Muscle of back (tissue), 11 donors: ENCODE measurements around the gene VPS39. TPM values are rescaled to one million over a fixed set of nuclear protein-coding genes. Genes with fewer than 3 reads are reported as not detected.
A peak's percentile ranks its signal among the peaks of the same experiment; 100 is the strongest.

Source experiments
- DNase-seq, 3 donors: peaks; one replicate each; pipeline versions ENCODE4 v3.0.0 to v3.0.0-alpha.2; 2013
- polyA plus RNA-seq, 10 donors: library from polyadenylated mRNA; unstranded; fragments of 120-200 nt; gene quantifications; one replicate each; pipeline ENCODE4 v1.2.1, GENCODE V29; 2013; ENCODE audit not compliant: insufficient read length in 10 of 10

Gene VPS39
- polyA plus RNA-seq, 10 donors = 32.8 to 56.7 (median 44.9) TPM

DNA sequence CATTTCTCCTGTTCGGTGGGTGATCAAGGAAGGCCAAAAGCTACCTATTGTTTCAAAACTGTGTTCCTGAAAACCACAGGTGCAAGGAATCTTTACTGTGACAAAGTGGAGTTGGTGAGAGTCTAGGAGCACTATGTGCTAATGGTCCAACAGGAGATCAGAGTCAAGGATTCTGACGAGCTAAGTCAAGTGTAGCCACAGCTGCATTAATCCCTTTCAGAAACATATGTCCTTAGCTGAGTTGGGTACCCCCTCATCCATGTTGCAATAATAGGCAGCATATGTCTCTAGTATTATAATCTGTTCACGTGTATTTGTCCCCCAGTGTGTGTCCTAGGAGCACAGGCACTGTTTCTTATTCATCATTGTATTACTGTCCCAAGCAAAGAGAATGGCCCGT lies 1.7 kb downstream of the VPS39 start:
- DNase-seq = no peak

DNA sequence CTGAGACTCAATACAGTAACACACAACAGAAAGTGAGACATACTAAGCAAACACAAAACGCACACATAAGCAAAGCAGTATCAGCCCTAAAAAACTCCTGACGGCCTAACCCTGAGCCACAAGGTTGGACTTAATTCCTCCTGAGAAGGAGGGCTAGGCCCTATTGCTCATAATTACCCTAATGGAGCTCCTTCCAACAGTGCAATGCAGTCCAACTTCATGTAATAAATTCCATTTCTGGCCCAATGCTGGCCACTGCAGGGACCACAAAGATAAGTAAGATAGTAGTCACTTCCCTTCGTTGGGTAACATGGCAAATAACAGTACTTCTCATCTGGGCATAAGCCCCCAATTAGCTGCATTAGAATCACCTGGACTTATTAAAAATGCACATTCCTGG lies 4.2 kb downstream of the VPS39 start:
- DNase-seq = no peak

DNA sequence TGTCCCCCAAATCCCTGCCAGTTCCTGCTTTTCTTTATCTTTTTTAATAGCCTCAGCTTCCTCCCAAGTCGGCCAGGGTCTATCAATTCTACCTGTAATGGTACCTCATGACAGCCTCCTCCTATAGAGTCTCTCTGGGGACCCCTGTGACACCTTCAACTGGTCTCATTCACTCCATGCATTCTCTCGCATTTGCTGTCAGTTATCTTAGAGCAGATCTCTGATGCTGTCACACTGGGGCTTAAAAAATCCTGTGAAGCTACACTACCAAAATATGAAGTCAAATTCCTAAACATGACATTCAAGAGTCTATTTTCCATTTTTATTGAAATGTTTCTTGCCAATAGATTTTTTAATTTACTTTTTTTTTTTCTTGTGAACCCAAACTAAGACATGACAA lies 5.5 kb downstream of the VPS39 start:
- DNase-seq = no peak

DNA sequence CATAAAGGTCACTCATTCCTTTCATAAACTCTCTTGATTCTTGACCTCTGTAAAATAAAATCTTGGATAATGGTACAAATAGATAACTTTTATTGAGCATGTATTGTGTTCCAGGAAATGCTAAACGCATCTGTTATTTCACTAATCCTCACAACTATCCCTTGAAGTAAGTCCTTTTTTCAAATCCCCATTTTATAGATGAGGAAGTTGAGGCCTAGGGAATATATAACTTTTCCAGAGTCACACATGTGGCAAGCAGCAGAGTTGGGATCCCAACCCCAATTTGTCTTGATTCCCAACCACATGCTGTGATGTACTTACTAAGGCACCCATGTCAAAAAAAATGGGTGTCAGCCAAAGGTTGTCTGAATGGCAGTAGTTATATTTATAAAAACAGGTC lies 6.3 kb downstream of the VPS39 start:
- DNase-seq = no peak

DNA sequence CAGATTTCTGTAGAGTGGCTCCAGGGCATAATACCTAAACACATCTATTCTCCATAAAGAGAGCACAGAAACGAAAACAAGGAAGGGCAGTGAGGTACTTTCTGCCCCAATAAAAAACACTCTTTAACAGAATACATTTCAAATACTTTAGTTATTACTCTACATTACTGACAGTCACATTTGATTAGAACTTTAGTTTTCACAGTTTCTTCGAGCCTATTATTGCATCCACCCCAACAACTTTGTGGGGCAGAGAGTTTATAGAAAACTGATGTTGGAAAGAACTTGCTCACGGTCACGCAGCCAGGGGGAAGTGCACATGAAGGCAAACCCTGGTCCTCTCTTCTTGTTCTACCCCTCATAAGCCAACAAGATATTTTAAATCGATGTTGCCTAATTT lies 9.0 kb downstream of the VPS39 start:
- DNase-seq = no peak

DNA sequence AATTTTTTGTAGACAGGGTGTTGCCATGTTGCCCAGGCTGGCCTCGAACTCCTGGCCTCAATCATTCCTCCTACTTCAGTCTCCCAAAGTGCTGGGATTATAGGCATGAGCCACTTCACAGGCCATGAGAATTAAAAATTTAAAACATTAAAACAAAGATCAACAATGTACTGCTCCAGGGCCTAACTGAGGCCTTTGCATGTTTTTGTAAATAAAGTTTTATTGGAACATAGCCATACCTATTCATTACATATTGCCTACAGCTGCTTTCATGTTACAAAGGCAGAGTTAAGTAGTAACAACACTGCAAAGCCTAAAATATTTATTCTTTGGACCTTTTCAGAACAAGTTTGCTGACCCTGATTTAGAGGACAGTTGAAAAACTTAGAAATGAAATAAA lies 9.6 kb downstream of the VPS39 start:
- no peak for DNase-seq

DNA sequence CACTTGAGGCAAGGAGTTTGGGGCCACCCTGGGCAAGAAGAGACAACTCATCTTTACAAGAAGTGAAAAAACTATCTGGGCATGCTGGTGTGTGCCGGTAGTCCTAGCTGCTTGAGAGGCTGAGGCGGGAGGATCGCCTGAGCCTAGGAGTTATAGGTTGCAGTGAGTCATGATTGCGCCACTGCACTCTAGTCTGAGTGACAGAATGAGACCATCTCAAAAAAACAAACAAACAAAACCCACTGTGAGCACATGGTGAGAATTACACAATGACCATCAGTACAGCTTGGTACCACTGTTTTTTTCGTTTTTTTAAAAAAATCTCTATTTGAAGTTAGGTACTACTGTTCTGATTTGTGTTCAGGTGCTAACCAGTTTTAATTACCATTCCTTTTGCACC lies 13.6 kb downstream of the VPS39 start:
- DNase-seq = no peak

DNA sequence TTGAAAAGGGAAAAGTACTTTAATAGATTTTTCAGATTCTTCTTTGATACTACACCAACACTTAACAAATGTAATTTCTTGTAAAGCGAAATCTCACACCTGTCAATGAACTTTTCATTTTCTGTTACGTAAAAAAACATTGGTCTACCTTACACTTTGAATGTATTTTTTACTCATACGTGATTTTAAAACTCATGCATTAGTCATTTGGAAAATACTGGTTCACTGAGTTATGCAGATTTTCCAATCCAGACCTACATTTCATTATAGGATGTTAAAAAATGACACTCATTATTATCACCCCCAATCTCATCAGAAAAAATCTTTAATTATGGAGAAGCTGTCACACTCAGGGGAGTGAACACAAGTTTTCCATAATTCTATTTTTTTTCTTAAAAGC lies 14.7 kb downstream of the VPS39 start:
- DNase-seq = no peak

DNA sequence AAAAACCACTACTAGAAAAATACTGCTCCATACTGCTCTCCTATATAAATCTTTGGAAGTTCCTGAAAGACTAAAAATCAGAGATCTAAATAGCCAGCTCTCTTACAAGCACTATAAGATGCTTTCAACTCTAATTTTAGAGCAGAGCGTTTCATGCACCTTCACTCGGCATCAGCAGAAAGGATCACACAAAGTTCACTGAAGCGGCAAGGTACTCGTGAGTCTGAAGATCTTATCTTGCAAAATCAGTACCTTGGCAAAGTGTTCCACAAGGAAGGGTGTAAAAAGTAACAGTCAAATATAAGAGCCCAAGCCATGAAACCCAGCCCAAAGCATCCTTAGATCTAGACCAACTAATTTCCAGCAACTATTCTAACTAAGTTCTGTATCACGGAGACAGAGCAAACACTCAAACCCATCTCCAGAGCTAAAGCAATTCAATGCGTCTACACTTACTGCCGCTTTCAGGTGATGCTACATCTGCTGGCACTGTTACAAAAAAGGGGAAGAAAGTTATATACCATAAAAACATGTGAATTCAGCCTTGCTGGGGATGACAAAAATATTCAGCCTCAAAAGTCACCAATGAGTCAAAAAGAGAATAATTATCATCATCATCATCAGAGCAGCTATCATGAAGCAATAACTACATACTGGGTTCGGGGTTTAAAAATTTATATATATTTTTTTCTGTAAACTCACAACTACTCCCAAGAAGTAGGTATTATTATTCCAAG lies 16.3 kb downstream of the VPS39 start:
- no peak for DNase-seq

DNA sequence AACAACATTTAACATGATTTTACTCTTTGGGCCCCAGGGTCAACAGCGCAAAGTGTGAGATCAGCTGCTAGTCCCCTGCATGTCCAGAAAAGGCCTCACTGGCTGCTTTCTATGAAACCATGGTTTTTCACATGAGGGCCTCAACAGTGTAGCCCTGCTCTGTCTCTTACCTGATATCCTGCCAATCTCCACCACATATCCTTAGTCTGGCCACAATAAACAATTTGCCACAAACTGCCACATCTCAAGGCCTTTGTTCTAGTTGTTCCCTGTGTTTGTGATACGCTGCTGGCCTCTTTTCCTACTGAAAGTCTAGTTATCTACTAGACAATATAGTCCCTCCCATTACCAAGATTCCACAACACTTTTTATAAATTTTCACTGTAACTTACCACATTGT lies 17.7 kb downstream of the VPS39 start:
- DNase-seq = no peak

DNA sequence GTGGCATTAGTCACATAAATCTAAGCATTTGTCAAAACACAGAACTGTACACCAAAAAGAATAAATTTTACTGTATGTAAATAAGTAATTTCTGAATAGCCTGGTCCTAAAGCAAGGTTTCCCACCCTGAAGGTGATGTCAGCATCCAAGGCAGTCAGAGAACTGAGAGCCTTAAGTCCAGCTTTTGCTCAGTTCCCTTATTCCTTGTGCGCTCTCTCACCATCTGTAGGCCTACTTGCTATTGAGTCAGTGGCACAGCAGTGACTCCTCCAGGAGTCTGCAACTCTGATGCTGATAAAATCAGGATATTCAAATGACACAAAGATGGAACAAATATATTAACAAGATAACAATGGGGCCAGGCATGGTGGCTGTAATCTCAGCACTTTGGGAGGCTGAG lies 22.3 kb downstream of the VPS39 start:
- DNase-seq = no peak

DNA sequence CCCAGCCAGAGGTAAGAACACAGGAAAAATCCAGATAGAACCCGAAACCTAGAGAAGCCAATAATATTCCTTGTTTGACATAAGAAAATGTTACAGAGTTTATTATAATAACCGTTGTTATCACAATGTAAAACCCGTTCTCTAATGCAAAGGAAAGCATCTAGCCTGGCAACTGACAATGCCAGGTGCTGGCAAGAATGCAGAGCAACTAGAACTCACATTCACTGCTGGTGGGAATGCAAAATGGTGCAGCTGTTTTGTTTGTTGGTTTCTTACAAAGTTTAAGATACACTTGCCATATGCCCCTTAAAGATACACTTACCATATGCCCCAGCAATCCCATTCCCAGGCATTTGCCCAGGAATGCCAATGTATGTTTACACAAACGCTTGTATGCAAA lies 23.4 kb downstream of the VPS39 start:
- peak in 2 of 3 donors; percentile 6 to 12 for DNase-seq

DNA sequence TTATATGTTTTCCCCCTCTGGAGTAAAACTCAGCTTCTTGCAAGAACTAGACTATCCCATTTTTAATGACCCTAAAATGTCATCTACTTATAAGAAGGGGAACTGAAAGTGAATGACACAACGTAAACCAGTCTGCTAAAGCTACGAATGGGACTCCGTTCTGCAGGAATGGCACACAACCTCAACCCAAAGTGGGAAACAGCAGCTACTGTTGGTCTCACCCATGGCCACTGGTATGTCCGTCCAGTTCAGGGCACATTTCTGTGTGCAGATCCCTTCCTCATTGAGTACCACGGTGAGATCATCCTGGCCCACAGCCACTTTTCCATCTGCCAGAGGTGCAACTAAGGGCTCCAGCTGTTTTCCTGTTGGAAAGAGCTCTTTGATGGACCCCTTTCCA lies 23.8 kb downstream of the VPS39 start:
- peak in 1 of 3 donors; percentile 17 for DNase-seq

DNA sequence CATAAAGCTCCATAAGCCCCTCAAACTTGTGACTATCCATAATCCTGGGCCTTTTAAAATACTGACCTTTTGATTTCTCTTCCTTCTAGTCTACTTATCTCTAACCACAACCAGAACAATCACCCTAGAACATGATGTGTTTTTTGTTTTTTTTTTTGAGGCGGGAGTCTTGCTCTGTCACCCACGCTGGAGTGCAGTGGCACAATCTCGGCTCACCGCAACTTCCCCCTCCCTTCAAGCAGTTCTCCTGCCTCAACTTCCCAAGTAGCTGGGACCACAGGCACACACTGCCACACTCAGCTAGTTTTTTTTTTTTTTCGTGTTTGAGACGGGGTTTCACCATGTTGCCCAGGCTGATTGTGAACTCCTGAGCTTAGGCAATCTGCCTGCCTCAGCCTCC lies 25.1 kb downstream of the VPS39 start:
- no peak for DNase-seq

DNA sequence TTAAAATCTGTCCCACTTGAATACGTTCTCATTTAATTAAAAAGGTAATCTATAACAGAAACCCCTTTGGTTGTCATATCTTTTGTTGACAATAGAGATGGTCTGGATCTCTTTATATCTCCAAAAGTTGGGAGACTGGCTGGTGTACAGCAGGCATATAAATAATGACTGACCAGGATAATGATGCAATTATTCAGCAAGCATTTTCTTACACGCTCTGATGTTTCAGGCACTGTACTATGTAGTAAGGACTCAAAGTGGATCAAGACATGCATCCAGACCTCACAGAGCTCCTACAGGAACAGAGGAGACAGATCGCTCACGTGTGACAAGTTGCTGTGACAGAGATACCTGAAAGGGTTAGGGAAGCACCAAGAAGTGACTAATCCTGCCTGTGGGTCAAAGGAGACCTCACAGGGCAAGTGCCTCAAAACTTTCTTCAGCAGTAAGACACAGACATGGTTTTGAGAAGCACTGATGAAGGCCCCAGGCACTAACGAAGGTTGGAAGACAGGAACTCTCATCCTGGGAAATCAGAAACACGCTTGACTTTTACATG lies 25.7 kb downstream of the VPS39 start:
- no peak for DNase-seq

DNA sequence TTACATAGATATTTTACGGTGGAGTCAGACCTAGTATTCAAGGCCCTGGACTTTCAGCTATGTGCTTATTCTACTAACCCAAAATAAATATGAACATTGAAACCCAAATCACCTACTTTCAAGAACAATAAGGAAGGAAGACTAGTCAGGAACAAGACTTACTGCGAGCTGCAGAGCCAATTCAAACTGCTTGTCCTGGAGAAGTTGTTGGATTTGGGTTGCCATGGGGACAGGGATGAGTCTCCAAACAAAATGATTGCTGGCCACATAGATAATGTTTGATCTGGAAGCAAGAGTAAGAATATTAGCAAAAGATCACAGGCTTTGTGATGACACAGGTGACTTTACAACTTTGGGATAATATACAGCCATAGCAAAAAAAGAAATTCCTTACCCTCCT lies 30.0 kb downstream of the VPS39 start:
- DNase-seq = no peak

DNA sequence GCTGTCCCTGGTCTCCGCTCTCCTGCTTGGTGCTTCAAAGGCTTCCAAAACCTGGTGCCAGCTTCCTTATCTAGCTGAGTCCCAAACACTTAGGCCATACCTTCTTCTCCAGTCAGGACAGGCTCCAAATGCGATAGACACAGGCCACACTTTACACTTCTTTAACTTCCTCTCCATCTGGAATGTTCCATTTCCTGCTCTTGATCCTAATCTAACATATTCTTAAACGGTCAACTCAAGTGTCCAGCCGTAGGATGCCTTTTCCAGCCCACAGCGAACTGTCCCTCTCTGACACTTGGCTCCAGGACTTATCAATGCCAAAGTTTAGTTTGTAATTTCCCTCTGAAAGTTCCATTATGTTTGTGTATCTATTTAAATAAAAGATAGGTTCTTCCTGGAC lies 32.4 kb downstream of the VPS39 start:
- DNase-seq = no peak

DNA sequence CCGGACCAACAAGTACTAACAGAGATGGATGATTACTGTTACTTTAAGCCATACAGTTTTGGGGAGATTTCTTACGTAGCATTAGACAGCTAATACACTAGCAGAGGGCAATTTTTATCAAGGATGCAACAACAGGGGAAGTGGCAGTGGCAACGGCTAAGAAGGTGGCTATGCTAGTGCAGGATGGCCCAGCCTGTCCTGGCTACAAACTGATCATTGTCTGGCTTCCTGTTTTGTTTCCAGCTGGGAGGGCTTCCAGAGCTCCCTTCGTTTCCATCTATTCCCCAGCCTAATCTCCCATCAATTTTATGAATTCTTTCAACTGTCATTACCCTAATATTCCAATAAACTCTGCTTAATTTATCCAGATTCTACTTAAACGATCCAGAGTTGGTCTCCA lies 35.6 kb downstream of the VPS39 start:
- no peak for DNase-seq

DNA sequence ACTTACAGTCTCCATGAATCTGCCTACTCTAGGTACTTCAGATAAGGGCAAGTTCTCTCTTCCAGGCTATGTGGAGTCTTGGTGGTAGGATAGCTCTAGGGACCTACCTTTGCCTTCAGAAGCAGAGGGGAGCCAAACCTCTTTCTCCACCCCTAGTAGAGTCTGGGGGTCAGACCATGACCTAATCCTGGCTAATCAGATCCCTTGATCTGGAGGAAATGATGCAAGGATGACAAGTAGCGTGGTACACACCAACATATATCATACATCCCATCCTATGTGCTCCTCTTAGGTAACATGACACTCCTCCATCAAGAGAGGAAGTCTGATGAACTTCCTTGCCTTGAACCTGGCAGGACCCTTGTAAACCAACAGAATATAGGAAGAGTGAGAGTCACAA lies 36.3 kb downstream of the VPS39 start:
- DNase-seq = no peak

DNA sequence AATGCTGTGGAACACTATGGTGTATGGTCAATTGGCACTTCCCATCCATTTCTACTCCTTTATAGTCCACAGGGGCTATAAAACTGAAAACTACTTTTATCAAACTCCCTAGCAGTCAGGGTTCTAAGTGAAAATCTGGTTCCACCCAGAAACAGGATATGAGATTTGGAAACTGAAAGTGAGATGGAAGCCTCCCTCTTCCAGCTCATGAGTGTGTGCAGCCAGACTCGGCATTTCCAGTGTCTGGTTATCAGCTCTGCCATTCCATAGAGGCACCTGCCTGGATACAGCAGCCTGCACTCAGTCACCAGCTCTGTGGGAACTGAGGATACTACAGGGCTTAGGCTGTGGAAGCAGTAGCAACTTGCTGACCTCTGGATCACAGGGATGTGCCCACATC lies 37.0 kb downstream of the VPS39 start:
- no peak for DNase-seq

DNA sequence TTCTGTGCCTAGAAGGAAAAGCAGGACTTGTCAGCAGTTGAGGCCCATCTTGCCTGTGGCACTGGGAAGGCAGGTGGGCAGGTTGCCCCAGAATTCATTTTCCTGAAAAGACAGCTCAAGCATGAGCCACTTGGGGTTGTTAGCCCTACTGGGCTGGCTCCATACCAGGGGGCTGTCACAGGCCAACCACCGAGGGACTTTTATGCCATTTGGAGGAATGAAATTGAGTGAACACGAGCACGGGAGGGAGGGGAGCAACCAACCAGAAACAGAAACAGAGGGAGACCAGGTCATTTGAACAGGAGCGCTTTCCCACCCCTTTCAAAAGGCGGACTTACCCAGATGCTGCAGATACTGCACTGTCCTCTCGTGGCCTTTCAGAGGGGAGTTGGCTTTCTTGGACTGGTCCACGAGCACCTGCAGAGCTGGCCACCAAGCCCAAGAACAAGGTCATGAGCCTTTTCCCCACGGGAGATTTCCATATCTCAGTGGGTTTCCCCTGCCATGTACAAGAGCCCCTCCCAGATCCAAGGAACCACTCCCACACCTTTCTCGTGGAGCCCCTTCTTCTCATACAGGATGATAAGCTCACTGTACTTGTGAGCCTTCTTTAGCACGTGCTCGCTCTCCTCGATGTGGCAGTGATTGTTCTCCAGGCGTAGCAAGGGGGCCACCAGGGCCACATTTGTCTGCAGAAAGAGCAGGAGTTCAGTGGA lies 41.7 kb downstream of the VPS39 start:
- DNase-seq = no peak

DNA sequence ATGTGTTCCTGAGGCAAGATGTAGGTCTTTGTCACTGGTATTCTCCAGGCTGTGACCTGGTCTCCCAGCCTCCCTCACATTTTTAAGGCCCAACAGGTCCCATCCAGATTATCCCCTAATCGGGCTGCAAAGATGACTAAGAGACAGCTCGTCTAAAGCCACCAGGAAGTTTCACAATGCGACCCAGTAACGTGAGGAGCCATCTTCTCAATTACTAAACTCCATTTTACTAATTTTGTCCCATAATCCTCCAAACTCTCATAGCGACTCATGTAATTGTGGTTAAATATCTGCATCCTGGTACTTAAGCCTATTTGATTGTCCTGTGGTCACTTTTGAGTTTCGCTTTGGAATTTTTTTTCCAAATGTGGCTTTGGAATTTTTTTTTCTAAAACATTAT lies 43.0 kb downstream of the VPS39 start:
- DNase-seq = no peak

DNA sequence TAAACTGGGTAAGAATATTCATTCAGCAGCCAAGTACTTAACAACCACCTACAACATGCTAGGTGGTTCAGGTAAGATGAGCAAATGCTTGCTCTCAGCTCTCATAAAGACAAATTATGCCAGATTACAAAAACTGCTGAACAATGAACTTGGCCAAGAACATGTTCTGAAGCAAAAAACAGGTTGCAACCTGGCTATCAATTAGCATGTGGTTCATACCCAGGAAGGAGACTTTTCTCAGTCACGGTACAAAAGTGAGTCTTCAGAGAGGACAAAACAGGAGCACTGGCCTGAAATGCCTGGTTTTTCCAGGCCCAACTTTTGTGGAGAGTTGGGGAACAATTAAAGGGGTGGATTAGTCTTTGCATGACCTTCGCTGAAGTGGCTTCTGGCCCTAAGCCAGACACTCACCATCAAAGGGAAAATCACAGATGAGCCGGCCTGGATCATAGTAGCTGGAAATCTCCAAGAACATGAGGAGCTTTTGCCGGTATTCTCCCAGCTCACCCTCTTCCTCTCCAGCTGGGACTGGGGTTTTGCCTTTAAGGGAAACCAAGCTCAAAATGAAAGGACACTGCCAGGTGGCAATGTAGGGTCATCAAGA lies 44.1 kb downstream of the VPS39 start:
- no peak for DNase-seq
